IMR-90 (cell line): ENCODE measurements around the gene DNAH6.

ENCODE experiments used
- BHLHE40 ChIP-seq: fragments of 150-350 bp; IDR thresholded peaks from 2 replicates; pipeline ENCODE4 v1.6.1; 2016; ENCODE audit warnings: mild to moderate bottlenecking, low read depth, low read length
- CEBPB ChIP-seq: IDR thresholded peaks from 2 replicates; pipeline ENCODE4 v1.6.1; 2012; ENCODE audit warnings: low read depth, low read length, improper control_type of control experiment
- CHD1 ChIP-seq: IDR thresholded peaks from 2 replicates; pipeline ENCODE4 v1.6.1; 2012; ENCODE audit warnings: low read depth, low read length, improper control_type of control experiment
- CTCF ChIP-seq: conservative IDR thresholded peaks from 2 replicates; pipeline ENCODE4 v1.5.1; 2012; ENCODE audit warnings: mild to moderate bottlenecking, low read depth, low read length, improper control_type of control experiment
- FOS ChIP-seq: fragments of 150-350 bp; IDR thresholded peaks from 2 replicates; pipeline ENCODE4 v1.6.1; 2016; ENCODE audit warnings: low read depth, low read length
- MAFK ChIP-seq: IDR thresholded peaks from 2 replicates; pipeline ENCODE4 v1.6.1; 2012; ENCODE audit warnings: low read depth, low read length, improper control_type of control experiment
- MAZ ChIP-seq: IDR thresholded peaks from 2 replicates; pipeline ENCODE4 v1.6.1; 2012; ENCODE audit warnings: low read depth, mild to moderate bottlenecking, low read length, improper control_type of control experiment, moderate library complexity, borderline replicate concordance
- MXI1 ChIP-seq: IDR thresholded peaks from 2 replicates; pipeline ENCODE4 v1.6.1; 2012; ENCODE audit warnings: low read depth, mild to moderate bottlenecking, low read length, moderate library complexity, borderline replicate concordance
- POLR2A ChIP-seq: IDR thresholded peaks from 2 replicates; pipeline ENCODE4 v1.6.1; 2012; ENCODE audit warnings: mild to moderate bottlenecking, low read depth, low read length
- RAD21 ChIP-seq: IDR thresholded peaks from 2 replicates; pipeline ENCODE4 v1.6.1; 2012; ENCODE audit warnings: low read length, improper control_type of control experiment
- RCOR1 ChIP-seq: IDR thresholded peaks from 2 replicates; pipeline ENCODE4 v1.6.1; 2012; ENCODE audit warnings: mild to moderate bottlenecking, low read length, improper control_type of control experiment; ENCODE audit not compliant: insufficient replicate concordance
- RFX5 ChIP-seq: IDR thresholded peaks from 2 replicates; pipeline ENCODE4 v1.8.0; 2012; ENCODE audit warnings: low read depth, mild to moderate bottlenecking, low read length, moderate library complexity
- SMC3 ChIP-seq: fragments of 150-350 bp; IDR thresholded peaks from 2 replicates; pipeline ENCODE4 v1.6.1; 2016; ENCODE audit warnings: low read depth, mild to moderate bottlenecking, antibody characterized with exemption, low read length, moderate library complexity
- USF2 ChIP-seq: fragments of 150-350 bp; IDR thresholded peaks from 2 replicates; pipeline ENCODE4 v1.6.1; 2017; ENCODE audit warnings: mild to moderate bottlenecking, antibody characterized with exemption, low read length, low read depth

DNA sequence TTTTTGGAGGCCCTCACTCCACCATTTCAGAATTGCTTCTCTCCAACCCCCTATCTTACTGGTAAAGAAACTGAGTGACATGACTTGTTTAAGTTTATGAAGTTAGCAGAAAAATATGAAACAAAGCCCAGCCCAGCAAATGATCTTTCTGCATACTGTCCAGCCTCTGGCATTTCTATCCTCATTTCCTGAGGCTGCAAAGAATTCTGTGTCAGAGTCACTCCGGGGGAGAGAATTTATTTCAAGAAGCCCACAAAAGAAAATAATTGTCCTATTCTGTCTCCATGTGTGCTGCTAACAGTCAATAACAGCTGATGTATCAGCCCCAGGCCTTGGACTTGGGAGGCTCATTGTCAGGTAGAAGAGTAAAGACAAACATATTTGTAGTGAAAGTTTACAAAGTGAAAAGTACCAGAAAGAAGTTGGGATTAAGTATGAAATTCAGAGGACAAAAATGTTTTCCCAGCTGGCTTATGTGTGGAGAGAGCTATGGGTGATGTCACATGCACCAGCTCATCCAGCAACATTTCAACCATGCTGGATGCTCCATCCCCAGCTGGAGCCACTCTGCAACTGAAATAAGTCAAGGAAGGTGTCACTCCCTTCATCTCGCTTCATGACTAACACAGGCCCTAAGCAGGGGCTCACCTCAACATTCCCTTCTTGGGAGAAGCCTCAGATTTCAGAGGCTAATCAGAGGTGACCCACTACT is 322.3 kb downstream of the DNAH6 start:
- TF ChIP-seq POLR2A: no peak
- no peak for TF ChIP-seq CTCF
- TF ChIP-seq SMC3: no peak
- no peak for TF ChIP-seq RAD21
- TF ChIP-seq RFX5: no peak
- peak; percentile 33; the same call in 1 of the 2 replicates for TF ChIP-seq BHLHE40
- TF ChIP-seq MAFK: no peak
- no peak; the same call in 1 of the 2 replicates for TF ChIP-seq USF2
- TF ChIP-seq MXI1: peak; percentile 34; the same call in 1 of the 2 replicates
- no peak for TF ChIP-seq MAZ
- TF ChIP-seq FOS: no peak
- peak; percentile 25; the same call in 1 of the 2 replicates for TF ChIP-seq CEBPB
- no peak for TF ChIP-seq CHD1
- TF ChIP-seq RCOR1: peak; percentile 38
